Caco-2 (cell line): ENCODE measurements around the gene PALLD. TPM values are rescaled to one million over a fixed set of nuclear protein-coding genes. Genes with fewer than 3 reads are reported as not detected.
"Not testable (repeated sequence)": the region's sequence is repeated elsewhere in the genome, so short reads cannot be mapped to it uniquely, and the experiment has no call there.

Source experiments
- BruUV-seq: library from RNA; stranded (reverse); fragments of 400-500 nt; replicated peaks from 2 replicates; lab custom pipeline; 2021; lab: Mats Ljungman, UMichigan
- CTCF ChIA-PET: fragments of 300-600 bp; sonication (Branson Sonifier 250); formaldehyde crosslinking; loops from one replicate; lab custom pipeline; 2022; ENCODE audit warnings: antibody characterized with exemption; lab: Charles Lee
- POLR2A ChIA-PET: fragments of 300-600 bp; sonication (Branson Sonifier 250); formaldehyde crosslinking; loops from one replicate; lab custom pipeline; 2022; ENCODE audit warnings: antibody characterized with exemption; lab: Charles Lee
- DNase-seq, 2 experiments: peaks; one replicate each; pipeline versions ENCODE4 v3.0.0 to v3.0.0-alpha.2; 2020 to 2022
- H3K27me3 ChIP-seq: replicated peaks from 2 replicates; pipeline ENCODE4 v1.6.0; 2011; ENCODE audit warnings: low read length; ENCODE audit not compliant: control insufficient read depth, insufficient read depth
- H3K36me3 ChIP-seq: 2 replicates; pipeline ENCODE4 v1.5.1; 2011; ENCODE audit warnings: low read length; ENCODE audit not compliant: control insufficient read depth, insufficient read depth
- H3K4me1 ChIP-seq: fragments of 250-450 bp; sonication (Bioruptor Pico); 2 replicates; pipeline ENCODE4 v1.5.1; 2020; ENCODE audit warnings: mild to moderate bottlenecking
- H3K4me3 ChIP-seq: 2 replicates; pipeline ENCODE4 v1.5.1; 2011; ENCODE audit warnings: low read depth, mild to moderate bottlenecking, control low read depth, low read length
- H3K9me3 ChIP-seq: fragments of 250-450 bp; sonication (Bioruptor Pico); 2 replicates; pipeline ENCODE4 v1.5.1; 2020; ENCODE audit warnings: mild to moderate bottlenecking, moderate library complexity
- H3K27ac Mint-ChIP-seq: one replicate; pipeline ENCODE4 v1.8.0; 2022; ENCODE audit warnings: mixed read lengths; ENCODE audit not compliant: unreplicated experiment
- H3K27me3 Mint-ChIP-seq: one replicate; pipeline ENCODE4 v1.8.0; 2022; ENCODE audit warnings: mixed read lengths; ENCODE audit not compliant: insufficient read depth, unreplicated experiment
- H3K36me3 Mint-ChIP-seq: one replicate; pipeline ENCODE4 v1.8.0; 2022; ENCODE audit warnings: mild to moderate bottlenecking, mixed read lengths; ENCODE audit not compliant: insufficient read depth, unreplicated experiment
- H3K4me1 Mint-ChIP-seq: one replicate; pipeline ENCODE4 v1.8.0; 2022; ENCODE audit warnings: low read depth, mixed read lengths; ENCODE audit not compliant: unreplicated experiment
- H3K4me3 Mint-ChIP-seq: one replicate; pipeline ENCODE4 v1.8.0; 2022; ENCODE audit warnings: mild to moderate bottlenecking, moderate library complexity, mixed read lengths; ENCODE audit not compliant: unreplicated experiment
- H3K9me3 Mint-ChIP-seq: one replicate; pipeline ENCODE4 v1.8.0; 2022; ENCODE audit warnings: mixed read lengths; ENCODE audit not compliant: unreplicated experiment
- intact Hi-C: fragments of 100-400 bp; cut with micrococcal nuclease; formaldehyde crosslinking; loops from one replicate; pipeline ENCODE4 v1.10.0; 2022; ENCODE audit not compliant: unreplicated experiment
- total RNA-seq: library from RNA; stranded (reverse); gene quantifications from 2 replicates; pipeline ENCODE4 v1.2.3, GENCODE V29; 2022
- TF ChIP-seq, protein P1 (sequence below), 2 experiments: fragments of 200-600 bp in 1 of 2; IDR thresholded peaks; 1 replicate in 1 of 2; 2 replicates in 1 of 2; pipeline versions ENCODE4 v1.5.1 to v1.8.0; 2011 to 2022; ENCODE audit warnings: antibody characterized with exemption in 1 of 2, control low read depth in 1 of 2, inconsistent platforms in 1 of 2, low read depth in 1 of 2, low read length in 1 of 2, mild to moderate bottlenecking in 1 of 2, moderate library complexity in 1 of 2; ENCODE audit not compliant: insufficient read depth in 1 of 2, severe bottlenecking in 1 of 2, unreplicated experiment in 1 of 2

PALLD gene
- total RNA-seq, 1 experiment from 2014 or later, result 12.3 TPM

DNA sequence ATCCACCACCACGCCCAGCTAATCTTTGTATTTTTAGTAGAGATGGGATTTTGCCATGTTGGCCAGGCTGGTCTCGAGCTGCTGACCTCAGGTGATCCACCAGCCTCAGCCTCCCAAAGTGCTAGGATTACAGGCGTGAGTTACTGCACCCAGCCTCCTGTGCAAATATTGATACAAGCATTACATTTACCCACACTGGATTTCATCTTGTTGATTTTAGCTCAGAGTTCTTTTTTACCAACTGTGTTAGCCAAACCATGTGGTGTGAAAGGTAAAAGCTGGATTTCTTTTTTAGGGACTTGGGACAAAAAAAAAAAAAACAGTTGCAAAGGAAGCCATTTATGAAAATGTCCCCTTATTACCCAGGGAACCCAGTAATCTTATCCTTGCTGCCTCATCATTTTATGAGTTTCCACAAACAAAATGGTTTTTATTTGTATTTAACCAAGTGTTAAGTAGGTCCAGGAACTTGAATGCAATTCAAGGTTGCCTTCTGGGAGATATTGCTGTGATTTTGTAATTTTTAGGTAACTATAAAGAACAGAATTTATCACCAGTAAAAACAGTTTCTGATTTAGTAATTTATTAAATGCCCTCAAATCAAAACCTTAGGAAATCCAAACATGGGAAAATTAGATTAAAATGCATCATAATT, 202.5 kb downstream of the PALLD start:
- Mint-ChIP-seq H3K9me3 (no peaks in the 10 kb centered on the region), H3K4me1 (peaks cover 7% of the 10 kb centered on the region), H3K4me3 (no peak overlapping the region), H3K27me3 (peaks cover 4% of the 10 kb centered on the region), H3K36me3 (no peaks in the 10 kb centered on the region), H3K27ac (no peak overlapping the region)
- intact Hi-C loops, result no loop called here
- DNase-seq, result peak in 1 of 2 experiments; percentile 21
- Histone ChIP-seq H3K4me3 (no peak overlapping the region), H3K9me3 (no peaks in the 10 kb centered on the region), H3K27me3 (no peaks in the 10 kb centered on the region), H3K4me1 (peaks cover 6% of the 10 kb centered on the region; the same call in 1 of the 2 replicates), H3K36me3 (no peaks in the 10 kb centered on the region)
- POLR2A ChIA-PET, result no interaction called here
- TF ChIP-seq, protein P1, sequence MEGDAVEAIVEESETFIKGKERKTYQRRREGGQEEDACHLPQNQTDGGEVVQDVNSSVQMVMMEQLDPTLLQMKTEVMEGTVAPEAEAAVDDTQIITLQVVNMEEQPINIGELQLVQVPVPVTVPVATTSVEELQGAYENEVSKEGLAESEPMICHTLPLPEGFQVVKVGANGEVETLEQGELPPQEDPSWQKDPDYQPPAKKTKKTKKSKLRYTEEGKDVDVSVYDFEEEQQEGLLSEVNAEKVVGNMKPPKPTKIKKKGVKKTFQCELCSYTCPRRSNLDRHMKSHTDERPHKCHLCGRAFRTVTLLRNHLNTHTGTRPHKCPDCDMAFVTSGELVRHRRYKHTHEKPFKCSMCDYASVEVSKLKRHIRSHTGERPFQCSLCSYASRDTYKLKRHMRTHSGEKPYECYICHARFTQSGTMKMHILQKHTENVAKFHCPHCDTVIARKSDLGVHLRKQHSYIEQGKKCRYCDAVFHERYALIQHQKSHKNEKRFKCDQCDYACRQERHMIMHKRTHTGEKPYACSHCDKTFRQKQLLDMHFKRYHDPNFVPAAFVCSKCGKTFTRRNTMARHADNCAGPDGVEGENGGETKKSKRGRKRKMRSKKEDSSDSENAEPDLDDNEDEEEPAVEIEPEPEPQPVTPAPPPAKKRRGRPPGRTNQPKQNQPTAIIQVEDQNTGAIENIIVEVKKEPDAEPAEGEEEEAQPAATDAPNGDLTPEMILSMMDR (IDR thresholded peaks at IDR 0.05; ENCODE audit: insufficient read depth in 1 of 2, low read depth in 1 of 2, low read length in 1 of 2, severe bottlenecking in 1 of 2, unreplicated experiment in 1 of 2), result no peak
- BruUV-seq, result no TSS peak
- CTCF ChIA-PET, result interaction anchor here (0.6 kb wide), 1 partner anchor 13 kb away, joined by 4 read pairs; no protein-coding TSS in a partner anchor

DNA sequence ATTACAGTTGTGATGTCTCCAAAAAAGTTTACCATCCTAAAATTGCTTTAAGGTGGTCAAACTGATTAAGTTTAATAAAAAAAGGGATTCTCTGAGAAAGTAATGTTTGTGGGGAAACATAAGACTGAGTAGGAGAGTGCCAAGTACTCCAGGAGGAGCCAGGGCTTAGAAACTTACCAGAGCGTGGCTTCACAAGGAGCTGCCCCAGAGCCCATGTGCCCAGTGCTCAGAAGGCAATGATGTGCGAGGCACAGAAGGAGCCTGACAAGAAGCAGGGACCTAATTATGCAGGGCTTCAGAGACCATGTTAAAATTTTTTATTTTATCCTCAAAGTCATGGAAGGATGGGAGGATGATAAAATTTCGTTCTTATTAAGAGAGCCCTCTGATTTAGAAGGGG, 204.2 kb downstream of the PALLD start:
- Mint-ChIP-seq H3K9me3 (no peaks in the 10 kb centered on the region), H3K4me3 (no peak overlapping the region), H3K27ac (no peak overlapping the region), H3K36me3 (no peaks in the 10 kb centered on the region), H3K4me1 (no peaks in the 10 kb centered on the region), H3K27me3 (no peaks in the 10 kb centered on the region)
- intact Hi-C loops, result no loop called here
- BruUV-seq, result no TSS peak
- Histone ChIP-seq H3K4me1 (peaks cover 6% of the 10 kb centered on the region; the same call in 1 of the 2 replicates), H3K9me3 (no peaks in the 10 kb centered on the region), H3K36me3 (no peaks in the 10 kb centered on the region), H3K4me3 (no peak overlapping the region), H3K27me3 (no peaks in the 10 kb centered on the region)
- DNase-seq, result no peak
- ChIA-PET CTCF (no interaction called here), POLR2A (no interaction called here)
- TF ChIP-seq, protein P1 (IDR thresholded peaks at IDR 0.05; ENCODE audit: insufficient read depth in 1 of 2, low read depth in 1 of 2, low read length in 1 of 2, severe bottlenecking in 1 of 2, unreplicated experiment in 1 of 2), result no peak

DNA sequence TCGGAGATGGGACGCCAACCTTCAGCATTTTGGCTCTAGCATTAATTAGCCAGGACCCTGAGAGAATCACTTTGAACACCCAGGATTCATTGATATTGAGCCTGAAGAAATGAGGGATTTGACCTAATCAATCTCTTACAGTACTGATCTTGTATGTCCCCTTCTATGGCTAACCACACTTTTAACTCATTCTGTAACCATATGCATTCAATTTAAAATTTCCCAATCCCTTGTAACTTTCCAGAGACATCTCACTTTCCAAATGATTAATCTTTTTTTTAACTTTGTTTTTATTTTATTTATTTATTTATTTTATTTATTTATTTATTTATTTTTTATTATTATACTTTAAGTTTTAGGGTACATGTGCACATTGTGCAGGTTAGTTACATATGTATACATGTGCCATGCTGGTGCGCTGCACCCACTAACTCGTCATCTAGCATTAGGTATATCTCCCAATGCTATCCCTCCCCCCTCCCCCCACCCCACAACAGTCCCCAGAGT, 205.8 kb downstream of the PALLD start:
- H3K4me3 Mint-ChIP-seq, H3K9me3 Mint-ChIP-seq, BruUV-seq, H3K4me1 ChIP-seq, CTCF ChIA-PET, H3K4me3 ChIP-seq, intact Hi-C loops, H3K4me1 Mint-ChIP-seq, H3K27me3 Mint-ChIP-seq, H3K36me3 Mint-ChIP-seq, H3K36me3 ChIP-seq, H3K9me3 ChIP-seq, DNase-seq, H3K27me3 ChIP-seq, H3K27ac Mint-ChIP-seq, POLR2A ChIA-PET: not testable (repeated sequence)
